ENCODE data around the gene ATXN2. TPM values are rescaled to one million over a fixed set of nuclear protein-coding genes. Genes with fewer than 3 reads are reported as not detected.

The ATXN2 gene
- total and polyA plus RNA-seq, 9 of the 15 experiments (the other 6 are each of a cell fraction or from before 2014, with no cell fraction given), result 16.8 to 67.8 (median 29.3) TPM

DNA sequence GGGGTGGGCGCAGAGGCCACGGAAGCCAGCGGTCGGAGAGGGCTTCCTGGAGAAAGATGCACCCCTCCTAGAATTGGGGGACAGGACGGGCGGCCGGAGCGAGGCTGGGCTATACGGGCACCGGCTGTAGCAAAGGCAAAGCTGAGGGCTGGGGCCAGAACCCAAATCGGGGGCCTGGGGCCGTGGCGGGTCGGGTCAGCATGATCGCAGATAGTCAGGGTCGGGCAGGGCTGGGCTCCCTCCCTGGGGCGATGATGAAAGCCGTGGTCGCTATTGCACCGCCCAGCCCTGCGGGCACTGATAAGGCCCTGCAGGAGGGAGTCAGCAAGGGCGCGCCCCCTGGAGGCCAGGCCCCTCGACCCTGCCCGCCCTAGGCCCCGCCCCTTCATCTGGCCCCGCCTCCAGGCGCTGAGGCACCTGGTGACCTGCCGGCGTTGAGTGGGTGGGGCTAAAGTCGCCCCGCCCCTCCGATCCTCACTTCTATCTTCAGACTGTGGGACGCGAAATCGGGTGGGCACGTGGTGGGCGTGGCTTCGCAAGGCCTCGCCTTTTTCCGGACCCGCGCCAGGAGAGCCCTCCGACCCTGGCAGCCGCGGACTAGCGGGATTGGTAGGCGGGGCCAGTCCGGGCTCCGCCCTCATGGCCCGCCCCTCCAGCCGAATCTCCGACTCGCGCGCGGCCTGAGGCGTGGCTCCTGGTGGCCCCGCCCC is 193.8 kb downstream of the ATXN2 start:
- ATAC-seq, result peak; percentile 76
- peak overlapping the region; percentile 97 to 98 for H3K9ac ChIP-seq (ENCODE audit: insufficient read depth in 1 of 2, low read depth in 2 of 2, low read length in 2 of 2)
- BruUV-seq (replicated peaks), result no TSS peak
- TF ChIP-seq ZNF444 (CRISPR knock-in tag; IDR thresholded peaks at IDR 0.05), result 0 out of 2 replicates have a peak, but pooled peaks have one; percentile 4
- peak; percentile 88 for TF ChIP-seq TCF7 (IDR thresholded peaks at IDR 0.05; ENCODE audit: borderline replicate concordance)
- no peak for TF ChIP-seq ZNF717 (CRISPR knock-in tag; IDR thresholded peaks at IDR 0.05)
- no peak for TF ChIP-seq ZNF780A (CRISPR knock-in tag; IDR thresholded peaks at IDR 0.05)
- no peak; the same call in 1 of the 2 replicates for TF ChIP-seq CBFB (CRISPR knock-in tag; IDR thresholded peaks at IDR 0.05)
- TF ChIP-seq, protein P1, sequence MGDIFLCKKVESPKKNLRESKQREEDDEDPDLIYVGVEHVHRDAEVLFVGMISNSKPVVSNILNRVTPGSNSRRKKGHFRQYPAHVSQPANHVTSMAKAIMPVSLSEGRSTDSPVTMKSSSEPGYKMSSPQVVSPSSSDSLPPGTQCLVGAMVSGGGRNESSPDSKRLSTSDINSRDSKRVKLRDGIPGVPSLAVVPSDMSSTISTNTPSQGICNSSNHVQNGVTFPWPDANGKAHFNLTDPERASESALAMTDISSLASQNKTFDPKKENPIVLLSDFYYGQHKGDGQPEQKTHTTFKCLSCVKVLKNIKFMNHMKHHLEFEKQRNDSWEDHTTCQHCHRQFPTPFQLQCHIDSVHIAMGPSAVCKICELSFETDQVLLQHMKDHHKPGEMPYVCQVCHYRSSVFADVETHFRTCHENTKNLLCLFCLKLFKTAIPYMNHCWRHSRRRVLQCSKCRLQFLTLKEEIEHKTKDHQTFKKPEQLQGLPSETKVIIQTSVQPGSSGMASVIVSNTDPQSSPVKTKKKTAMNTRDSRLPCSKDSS (IDR thresholded peaks at IDR 0.05; ENCODE audit: low read depth, partially characterized antibody), result no peak
- TF ChIP-seq PTBP1 (IDR thresholded peaks at IDR 0.05; ENCODE audit: low read depth, low read length), result no peak
- TF ChIP-seq CC2D1A (IDR thresholded peaks at IDR 0.05), result no peak
- TF ChIP-seq TEAD4 (IDR thresholded peaks at IDR 0.05; ENCODE audit: low read length), result peak; percentile 68; the same call in 1 of the 2 replicates
- TF ChIP-seq TEAD4 (CRISPR knock-in tag; IDR thresholded peaks at IDR 0.05; ENCODE audit: borderline replicate concordance), result no peak
- no peak; the same call in 1 of the 2 replicates for TF ChIP-seq NR2C2 (CRISPR knock-in tag; IDR thresholded peaks at IDR 0.05)
- peak; percentile 85 for TF ChIP-seq NR2C2 (tag; IDR thresholded peaks at IDR 0.05)
- TF ChIP-seq, protein P2, sequence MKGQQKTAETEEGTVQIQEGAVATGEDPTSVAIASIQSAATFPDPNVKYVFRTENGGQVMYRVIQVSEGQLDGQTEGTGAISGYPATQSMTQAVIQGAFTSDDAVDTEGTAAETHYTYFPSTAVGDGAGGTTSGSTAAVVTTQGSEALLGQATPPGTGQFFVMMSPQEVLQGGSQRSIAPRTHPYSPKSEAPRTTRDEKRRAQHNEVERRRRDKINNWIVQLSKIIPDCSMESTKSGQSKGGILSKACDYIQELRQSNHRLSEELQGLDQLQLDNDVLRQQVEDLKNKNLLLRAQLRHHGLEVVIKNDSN (CRISPR knock-in tag; IDR thresholded peaks at IDR 0.05), result peak; percentile 96
- no peak for TF ChIP-seq SLC30A9 (CRISPR knock-in tag; IDR thresholded peaks at IDR 0.05)
- TF ChIP-seq SRSF7 (optimal IDR thresholded peaks at IDR 0.05; ENCODE audit: low read depth, low read length), result no peak
- TF ChIP-seq ZNF174 (CRISPR knock-in tag; IDR thresholded peaks at IDR 0.05), result no peak
- TF ChIP-seq GATA2 (CRISPR knock-in tag; IDR thresholded peaks at IDR 0.05), result peak; percentile 89
- no peak for TF ChIP-seq MYBL2 (IDR thresholded peaks at IDR 0.05; ENCODE audit: low read depth)
- TF ChIP-seq MYBL2 (CRISPR knock-in tag; IDR thresholded peaks at IDR 0.05; ENCODE audit: borderline replicate concordance), result no peak
- 0 out of 2 replicates have a peak, but pooled peaks have one; percentile 11 for TF ChIP-seq ZNF165 (CRISPR knock-in tag; IDR thresholded peaks at IDR 0.05; ENCODE audit: borderline replicate concordance)
- TF ChIP-seq NR2C1 (IDR thresholded peaks at IDR 0.05), result peak; percentile 72; the same call in 1 of the 2 replicates
- TF ChIP-seq NR2C1 (tag; IDR thresholded peaks at IDR 0.05), result peak; percentile 81; the same call in 1 of the 2 replicates
- no peak for TF ChIP-seq ZNF551 (CRISPR knock-in tag; IDR thresholded peaks at IDR 0.05)

More for the DNA sequence above, 193.8 kb downstream of the ATXN2 start:
- Histone ChIP-seq H3K9me3 (replicated peaks; ENCODE audit: control insufficient read depth, insufficient read depth, low read depth, low read length) (no peaks in the 10 kb centered on the region), H3K4me2 (ENCODE audit: insufficient read depth, low read length) (peak overlapping the region; percentile 92), H2AFZ (ENCODE audit: low read depth, low read length) (peak overlapping the region; percentile 79), H3K27ac (ENCODE audit: extremely low read depth, low read depth, low read length) (peak overlapping the region; percentile 97), H3K79me2 (ENCODE audit: control insufficient read depth, insufficient read depth, low read length) (peaks cover 46% of the 10 kb centered on the region), H3K4me3 (peak overlapping the region; percentile 93), H3K36me3 (ENCODE audit: control insufficient read depth, insufficient read depth, low read length) (peaks cover 21% of the 10 kb centered on the region), H3K27me3 (ENCODE audit: control insufficient read depth in 2 of 2, insufficient read depth in 2 of 2, low read length in 2 of 2) (no peaks in the 10 kb centered on the region; a peak in 1 of 5 replicates), H4K20me1 (replicated peaks; ENCODE audit: control insufficient read depth, insufficient read depth, low read length) (peaks cover 29% of the 10 kb centered on the region), H3K9me1 (ENCODE audit: control insufficient read depth, insufficient read depth, low read length) (peaks cover 7% of the 10 kb centered on the region), H3K4me1 (replicated peaks in 1 of 2; ENCODE audit: control insufficient read depth in 2 of 2, insufficient read depth in 2 of 2, low read length in 2 of 2) (peaks cover 50 to 76% of the 10 kb centered on the region in 2 experiments)
- DNase-seq (ENCODE audit: extremely low read depth in 1 of 4, low spot score in 3 of 4) (peak; percentile 97 to 99 (median 98)), FAIRE-seq (peak; percentile 96)
- intact Hi-C loops (cut with micrococcal nuclease), result loop anchor here (5.0 kb wide), 2 partner anchors 192 to 282 kb away; partner anchors contain the start of genes ACAD10, ATXN2 and BRAP
- POLR2A ChIA-PET, result interaction anchor here (0.8 to 1.9 kb wide), 7 partner anchors 9 to 232 kb away, joined by 3 to 9 read pairs (median 5); no protein-coding TSS in a partner anchor
- 0% methylated on average over 17 of the region's 59 CpGs for WGBS (ENCODE audit: insufficient coverage, low coverage, missing lambda C conversion rate)
- in situ Hi-C loops (cut with MboI), result loop anchor here (5.0 kb wide), 1 partner anchor 267 kb away; no protein-coding TSS in a partner anchor
- CTCF ChIA-PET (ENCODE audit: low intra/inter-chr PET ratio), result interaction anchor here (0.7 kb wide), 1 partner anchor 47 kb away, joined by 3 read pairs; no protein-coding TSS in a partner anchor

All from K562 (cell line).